ENCODE data around the gene PURA.

The PURA gene

GRCh38 chr5:140159014-140159927 is 45.4 kb downstream of the PURA start:
- H3F3A ChIP-seq (ENCODE audit: control insufficient read depth, insufficient read depth): no peaks in the 10 kb centered on the region
- H3K9me2 ChIP-seq (replicated peaks; ENCODE audit: control insufficient read depth, low read length): no peaks in the 10 kb centered on the region
- H3K4me1 ChIP-seq (ENCODE audit: control insufficient read depth, low read length): peaks cover 11% of the 10 kb centered on the region
- H3K79me2 ChIP-seq (ENCODE audit: control insufficient read depth, low read length): no peaks in the 10 kb centered on the region
- H3K27me3 ChIP-seq (ENCODE audit: control insufficient read depth, low read length): 0 out of 2 replicates have a peak, but pooled peaks cover 10% of the 10 kb centered on the region
- no peaks in the 10 kb centered on the region for H4K20me1 ChIP-seq (ENCODE audit: control insufficient read depth, insufficient read depth, low read depth, low read length)
- no peaks in the 10 kb centered on the region for H3K36me3 ChIP-seq (ENCODE audit: control insufficient read depth, low read length)
- no peak overlapping the region for H3K27ac ChIP-seq (ENCODE audit: low read depth, low read length)
- H3K4me2 ChIP-seq (ENCODE audit: low read length): no peak overlapping the region
- H3K9me3 ChIP-seq (ENCODE audit: control insufficient read depth, insufficient read depth, low read length): no peaks in the 10 kb centered on the region
- no peak overlapping the region for H3K4me3 ChIP-seq (ENCODE audit: low read length)
- TF ChIP-seq, protein P1, sequence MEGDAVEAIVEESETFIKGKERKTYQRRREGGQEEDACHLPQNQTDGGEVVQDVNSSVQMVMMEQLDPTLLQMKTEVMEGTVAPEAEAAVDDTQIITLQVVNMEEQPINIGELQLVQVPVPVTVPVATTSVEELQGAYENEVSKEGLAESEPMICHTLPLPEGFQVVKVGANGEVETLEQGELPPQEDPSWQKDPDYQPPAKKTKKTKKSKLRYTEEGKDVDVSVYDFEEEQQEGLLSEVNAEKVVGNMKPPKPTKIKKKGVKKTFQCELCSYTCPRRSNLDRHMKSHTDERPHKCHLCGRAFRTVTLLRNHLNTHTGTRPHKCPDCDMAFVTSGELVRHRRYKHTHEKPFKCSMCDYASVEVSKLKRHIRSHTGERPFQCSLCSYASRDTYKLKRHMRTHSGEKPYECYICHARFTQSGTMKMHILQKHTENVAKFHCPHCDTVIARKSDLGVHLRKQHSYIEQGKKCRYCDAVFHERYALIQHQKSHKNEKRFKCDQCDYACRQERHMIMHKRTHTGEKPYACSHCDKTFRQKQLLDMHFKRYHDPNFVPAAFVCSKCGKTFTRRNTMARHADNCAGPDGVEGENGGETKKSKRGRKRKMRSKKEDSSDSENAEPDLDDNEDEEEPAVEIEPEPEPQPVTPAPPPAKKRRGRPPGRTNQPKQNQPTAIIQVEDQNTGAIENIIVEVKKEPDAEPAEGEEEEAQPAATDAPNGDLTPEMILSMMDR (IDR thresholded peaks at IDR 0.05; ENCODE audit: low read depth, low read length, poor library complexity, severe bottlenecking): no peak
- TF ChIP-seq EZH2phosphoT487 (IDR thresholded peaks at IDR 0.05; ENCODE audit: borderline replicate concordance, low read length): no peak

- Histone ChIP-seq H3K9me2 (replicated peaks; ENCODE audit: control insufficient read depth, low read length) (no peaks in the 10 kb centered on the region), H3K4me1 (ENCODE audit: control insufficient read depth, low read length) (no peaks in the 10 kb centered on the region), H4K20me1 (ENCODE audit: control insufficient read depth, insufficient read depth, low read depth, low read length) (no peaks in the 10 kb centered on the region), H3K27me3 (ENCODE audit: control insufficient read depth, low read length) (peaks cover 14% of the 10 kb centered on the region; the same call in 1 of the 2 replicates), H3K4me3 (ENCODE audit: low read length) (no peak overlapping the region), H3K27ac (ENCODE audit: low read depth, low read length) (no peak overlapping the region), H3K4me2 (ENCODE audit: low read length) (no peak overlapping the region), H3F3A (ENCODE audit: control insufficient read depth, insufficient read depth) (no peaks in the 10 kb centered on the region), H3K79me2 (ENCODE audit: control insufficient read depth, low read length) (no peaks in the 10 kb centered on the region), H3K36me3 (ENCODE audit: control insufficient read depth, low read length) (no peaks in the 10 kb centered on the region), H3K9me3 (ENCODE audit: control insufficient read depth, insufficient read depth, low read length) (no peaks in the 10 kb centered on the region)
- no peak for TF ChIP-seq EZH2phosphoT487 (IDR thresholded peaks at IDR 0.05; ENCODE audit: borderline replicate concordance, low read length)
- TF ChIP-seq, protein P1 (IDR thresholded peaks at IDR 0.05; ENCODE audit: low read depth, low read length, poor library complexity, severe bottlenecking): no peak
Measured at GRCh38 chr5:140162275-140162674, 48.4 kb downstream of the PURA start.

DNA sequence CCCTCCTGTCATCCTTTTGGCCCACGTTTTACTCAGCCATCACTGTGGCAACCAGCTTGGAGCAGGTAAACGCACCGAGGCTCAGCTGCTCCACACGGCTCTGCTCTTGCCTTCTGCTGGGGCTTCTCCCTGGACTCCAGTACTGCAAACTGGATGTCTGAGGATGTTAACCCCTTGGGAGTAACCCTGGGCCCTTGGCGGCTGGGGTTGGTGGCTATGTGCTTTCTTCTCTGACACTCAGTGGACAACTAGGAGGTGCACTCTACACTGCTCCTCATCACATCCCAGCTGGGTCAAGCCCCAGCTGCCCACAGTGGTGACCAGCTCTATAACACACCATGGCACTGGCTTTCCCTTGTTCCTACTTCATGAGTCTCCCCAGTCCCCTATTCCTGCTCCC is 48.9 kb downstream of the PURA start:
- Histone ChIP-seq H3K9me3 (ENCODE audit: control insufficient read depth, insufficient read depth, low read length) (no peaks in the 10 kb centered on the region), H3K27ac (ENCODE audit: low read depth, low read length) (no peak overlapping the region), H3K36me3 (ENCODE audit: control insufficient read depth, low read length) (no peaks in the 10 kb centered on the region), H3K4me1 (ENCODE audit: control insufficient read depth, low read length) (no peaks in the 10 kb centered on the region), H4K20me1 (ENCODE audit: control insufficient read depth, insufficient read depth, low read depth, low read length) (no peaks in the 10 kb centered on the region), H3K27me3 (ENCODE audit: control insufficient read depth, low read length) (peaks cover 14% of the 10 kb centered on the region; the same call in 1 of the 2 replicates), H3K4me2 (ENCODE audit: low read length) (no peak overlapping the region), H3K9me2 (replicated peaks; ENCODE audit: control insufficient read depth, low read length) (no peaks in the 10 kb centered on the region), H3K4me3 (ENCODE audit: low read length) (no peak overlapping the region), H3F3A (ENCODE audit: control insufficient read depth, insufficient read depth) (no peaks in the 10 kb centered on the region), H3K79me2 (ENCODE audit: control insufficient read depth, low read length) (no peaks in the 10 kb centered on the region)
- TF ChIP-seq EZH2phosphoT487 (IDR thresholded peaks at IDR 0.05; ENCODE audit: borderline replicate concordance, low read length): no peak

Measured in DOHH2 (cell line).